Neural cell (in vitro differentiated cells): ENCODE data around the gene COL6A2. TPM values are rescaled to one million over a fixed set of nuclear protein-coding genes. Genes with fewer than 3 reads are reported as not detected.
"Not testable (repeated sequence)": the region's sequence is repeated elsewhere in the genome, so short reads cannot be mapped to it uniquely, and the experiment has no call there.

ENCODE experiments used
- H2AFZ ChIP-seq: fragments of 200-600, 300-800 bp; sonication (generic), shearing (Covaris generic); 2 replicates; pipeline ENCODE4 v1.6.0; 2014; ENCODE audit warnings: low read depth, mild to moderate bottlenecking, antibody characterized with exemption, low read length, moderate library complexity
- H3F3A ChIP-seq: fragments of 200-600 bp; shearing (Covaris generic); 2 replicates; pipeline ENCODE4 v1.6.1; 2016; ENCODE audit warnings: mild to moderate bottlenecking, moderate library complexity, mixed read lengths, antibody characterized with exemption, low read length; ENCODE audit not compliant: insufficient read depth, poor library complexity, severe bottlenecking
- H3K27ac ChIP-seq: fragments of 200-600, 300-800 bp; sonication (generic), shearing (Covaris generic); 2 replicates; pipeline ENCODE4 v1.5.1; 2014; ENCODE audit warnings: mild to moderate bottlenecking, low read length, moderate library complexity
- H3K27me3 ChIP-seq: fragments of 300-800, 200-600 bp; sonication (generic), shearing (Covaris generic); 2 replicates; pipeline ENCODE4 v1.6.0; 2014; ENCODE audit warnings: mild to moderate bottlenecking, low read depth, low read length, moderate library complexity; ENCODE audit not compliant: insufficient read depth
- H3K36me3 ChIP-seq: fragments of 300-800, 200-600 bp; sonication (generic), shearing (Covaris generic); 2 replicates; pipeline ENCODE4 v1.5.1; 2014; ENCODE audit warnings: mild to moderate bottlenecking, antibody characterized with exemption, low read length, moderate library complexity; ENCODE audit not compliant: insufficient read depth
- H3K4me2 ChIP-seq: fragments of 300-800, 200-600 bp; sonication (generic), shearing (Covaris generic); 2 replicates; pipeline ENCODE4 v1.6.0; 2014; ENCODE audit warnings: mild to moderate bottlenecking, low read length
- H3K4me3 ChIP-seq: fragments of 300-800, 200-600 bp; sonication (generic), shearing (Covaris generic); 2 replicates; pipeline ENCODE4 v1.5.1; 2014; ENCODE audit warnings: mild to moderate bottlenecking, low read length, moderate library complexity
- H3K79me2 ChIP-seq: fragments of 200-600 bp; shearing (Covaris generic); replicated peaks from 2 replicates; pipeline ENCODE4 v1.6.0; 2014; ENCODE audit warnings: mild to moderate bottlenecking, low read length, moderate library complexity; ENCODE audit not compliant: insufficient read depth
- H3K9ac ChIP-seq: fragments of 300-800, 200-600 bp; sonication (generic), shearing (Covaris generic); 2 replicates; pipeline ENCODE4 v1.6.1; 2016; ENCODE audit warnings: mild to moderate bottlenecking, low read length, mixed read lengths
- H3K9me2 ChIP-seq: fragments of 200-600 bp; shearing (Covaris generic); 2 replicates; pipeline ENCODE4 v1.6.1; 2016; ENCODE audit warnings: mild to moderate bottlenecking, low read length, mixed read lengths; ENCODE audit not compliant: insufficient read depth
- H3K9me3 ChIP-seq: fragments of 200-600, 300-800 bp; sonication (generic), shearing (Covaris generic); 2 replicates; pipeline ENCODE4 v1.6.1; 2016; ENCODE audit warnings: mild to moderate bottlenecking, mixed run types, low read length, moderate library complexity, mixed read lengths
- H4K20me1 ChIP-seq: fragments of 200-600 bp; shearing (Covaris generic); 2 replicates; pipeline ENCODE4 v1.6.1; 2016; ENCODE audit warnings: mild to moderate bottlenecking, mixed run types; ENCODE audit not compliant: insufficient read depth
- CTCF ChIP-seq: fragments of 450-650 bp; IDR thresholded peaks from 2 replicates; pipeline ENCODE4 v1.5.1; 2014; ENCODE audit warnings: antibody characterized with exemption, mild to moderate bottlenecking, moderate library complexity; ENCODE audit not compliant: poor library complexity, severe bottlenecking
- EP300 ChIP-seq: fragments of 450-650 bp; conservative IDR thresholded peaks from 2 replicates; pipeline ENCODE4 v1.6.1; 2014; ENCODE audit warnings: antibody characterized with exemption, mild to moderate bottlenecking, moderate library complexity; ENCODE audit not compliant: poor library complexity, severe bottlenecking
- EZH2 ChIP-seq: fragments of 200-600, 300-800 bp; shearing (Covaris generic), sonication (generic); IDR thresholded peaks from 2 replicates; pipeline ENCODE4 v1.6.1; 2014; ENCODE audit warnings: antibody characterized with exemption, low read length, borderline replicate concordance, mild to moderate bottlenecking; ENCODE audit not compliant: insufficient read depth, poor library complexity, severe bottlenecking
- MXI1 ChIP-seq: fragments of 450-650 bp; conservative IDR thresholded peaks from 2 replicates; pipeline ENCODE4 v1.6.1; 2014; ENCODE audit warnings: antibody characterized with exemption, mild to moderate bottlenecking; ENCODE audit not compliant: poor library complexity, severe bottlenecking
- POLR2AphosphoS5 ChIP-seq: IDR thresholded peaks from 2 replicates; pipeline ENCODE4 v1.6.1; 2012
- RAD21 ChIP-seq: fragments of 450-650 bp; conservative IDR thresholded peaks from 2 replicates; pipeline ENCODE4 v1.6.1; 2014; ENCODE audit warnings: antibody characterized with exemption, mild to moderate bottlenecking, moderate library complexity
- REST ChIP-seq: IDR thresholded peaks from 2 replicates; pipeline ENCODE4 v1.6.1; 2012; ENCODE audit warnings: borderline replicate concordance
- SMC3 ChIP-seq: fragments of 450-650 bp; conservative IDR thresholded peaks from 2 replicates; pipeline ENCODE4 v1.6.1; 2014; ENCODE audit warnings: antibody characterized with exemption, mild to moderate bottlenecking, moderate library complexity; ENCODE audit not compliant: poor library complexity
- TAF1 ChIP-seq: IDR thresholded peaks from 2 replicates; pipeline ENCODE4 v1.6.1; 2012; ENCODE audit warnings: low read depth
- polyA plus RNA-seq: library from polyadenylated mRNA; depleted of rRNA; stranded (reverse); fragments of >200 nt; gene quantifications from 2 replicates; pipeline ENCODE4 v1.2.3, GENCODE V29; 2014

COL6A2 gene
- polyA plus RNA-seq, 1 donor from 2014 or later = not detected

- H3K4me2 ChIP-seq = no peak overlapping the region
- H3K27ac ChIP-seq = no peak overlapping the region
- TF ChIP-seq MXI1 = no peak
- TF ChIP-seq REST = no peak
- TF ChIP-seq CTCF = no peak
- TF ChIP-seq RAD21 = no peak
These were observed 48.2 kb downstream of the COL6A2 start for GRCh38 chr21:46145840-46146691.

GRCh38 chr21:46146856-46147255 is 48.9 kb downstream of the COL6A2 start:
- Histone ChIP-seq H3K9me2 (no peaks in the 10 kb centered on the region), H4K20me1 (no peaks in the 10 kb centered on the region), H3K27me3 (peaks cover 6% of the 10 kb centered on the region), H3K4me3 (no peak overlapping the region), H2AFZ (no peak overlapping the region), H3K27ac (no peak overlapping the region), H3K9ac (no peak overlapping the region), H3F3A (no peaks in the 10 kb centered on the region), H3K36me3 (no peaks in the 10 kb centered on the region), H3K9me3 (no peaks in the 10 kb centered on the region), H3K79me2 (no peaks in the 10 kb centered on the region), H3K4me2 (no peak overlapping the region)
- TF ChIP-seq CTCF (no peak), EP300 (no peak), SMC3 (no peak), RAD21 (no peak), MXI1 (no peak), TAF1 (no peak), EZH2 (no peak), POLR2AphosphoS5 (no peak), REST (no peak)

More at GRCh38 chr21:46145840-46146691, 48.2 kb downstream of the COL6A2 start:
- Histone ChIP-seq H3F3A (no peaks in the 10 kb centered on the region), H3K36me3 (no peaks in the 10 kb centered on the region), H3K79me2 (no peaks in the 10 kb centered on the region), H2AFZ (no peak overlapping the region), H3K27me3 (peaks cover 14% of the 10 kb centered on the region), H3K4me3 (no peak overlapping the region), H3K9me2 (no peaks in the 10 kb centered on the region), H4K20me1 (no peaks in the 10 kb centered on the region), H3K9ac (no peak overlapping the region), H3K9me3 (no peaks in the 10 kb centered on the region)

GRCh38 chr21:46147429-46147828 is 49.5 kb downstream of the COL6A2 start:
- not testable (repeated sequence) for H3K4me3 ChIP-seq, H3K4me2 ChIP-seq, H3K36me3 ChIP-seq, H3K79me2 ChIP-seq, H3F3A ChIP-seq, H4K20me1 ChIP-seq, H3K9me3 ChIP-seq, H3K9ac ChIP-seq, H2AFZ ChIP-seq, H3K27me3 ChIP-seq, H3K27ac ChIP-seq, H3K9me2 ChIP-seq
